ENCODE data around the gene GGN.

Gene GGN

GRCh38 chr19:38394488-38394887 is 6.7 kb upstream of the GGN start:
- Histone ChIP-seq H3K27me3 (ENCODE audit: low read depth, low read length) (peaks cover 19% of the 10 kb centered on the region), H3K36me3 (ENCODE audit: control insufficient read depth in 1 of 2, insufficient read depth in 2 of 2, low read length in 2 of 2) (no peaks in the 10 kb centered on the region), H3K4me1 (ENCODE audit: control insufficient read depth in 1 of 2, insufficient read depth in 2 of 2, low read length in 2 of 2) (no peaks in the 10 kb centered on the region), H3K9me3 (ENCODE audit: control insufficient read depth in 1 of 2, low read length in 2 of 2) (no peaks in the 10 kb centered on the region), H3K4me3 (ENCODE audit: low read depth in 1 of 2, low read length in 2 of 2) (no peak overlapping the region), H3K27ac (ENCODE audit: low read length) (no peak overlapping the region)

GRCh38 chr19:38392707-38393308 is 5.0 kb upstream of the GGN start:
- H3K36me3 ChIP-seq (ENCODE audit: control insufficient read depth in 1 of 2, insufficient read depth in 2 of 2, low read length in 2 of 2): no peaks in the 10 kb centered on the region
- no peak overlapping the region for H3K4me3 ChIP-seq (ENCODE audit: low read depth in 1 of 2, low read length in 2 of 2)
- H3K27ac ChIP-seq (ENCODE audit: low read length): no peak overlapping the region
- H3K27me3 ChIP-seq (ENCODE audit: low read depth, low read length): peaks cover 23% of the 10 kb centered on the region
- H3K4me1 ChIP-seq (ENCODE audit: control insufficient read depth in 1 of 2, insufficient read depth in 2 of 2, low read length in 2 of 2): peaks cover 0 to 15% of the 10 kb centered on the region in 2 donors
- H3K9me3 ChIP-seq (ENCODE audit: control insufficient read depth in 1 of 2, low read length in 2 of 2): no peaks in the 10 kb centered on the region

GRCh38 chr19:38391911-38392464 is 4.2 kb upstream of the GGN start:
- peaks cover 19% of the 10 kb centered on the region for H3K27me3 ChIP-seq (ENCODE audit: low read depth, low read length)
- H3K27ac ChIP-seq (ENCODE audit: low read length): no peak overlapping the region
- no peaks in the 10 kb centered on the region for H3K9me3 ChIP-seq (ENCODE audit: control insufficient read depth in 1 of 2, low read length in 2 of 2)
- H3K36me3 ChIP-seq (ENCODE audit: control insufficient read depth in 1 of 2, insufficient read depth in 2 of 2, low read length in 2 of 2): no peaks in the 10 kb centered on the region
- H3K4me1 ChIP-seq (ENCODE audit: control insufficient read depth in 1 of 2, insufficient read depth in 2 of 2, low read length in 2 of 2): peaks cover 3 to 20% of the 10 kb centered on the region in 2 donors
- H3K4me3 ChIP-seq (ENCODE audit: low read depth in 1 of 2, low read length in 2 of 2): no peak overlapping the region

GRCh38 chr19:38389957-38390924 is 2.4 kb upstream of the GGN start:
- no peak overlapping the region for H3K27ac ChIP-seq (ENCODE audit: low read length)
- peaks cover 18% of the 10 kb centered on the region for H3K27me3 ChIP-seq (ENCODE audit: low read depth, low read length)
- H3K4me1 ChIP-seq (ENCODE audit: control insufficient read depth in 1 of 2, insufficient read depth in 2 of 2, low read length in 2 of 2): peaks cover 3 to 28% of the 10 kb centered on the region in 2 donors
- no peak overlapping the region for H3K4me3 ChIP-seq (ENCODE audit: low read depth in 1 of 2, low read length in 2 of 2)
- H3K9me3 ChIP-seq (ENCODE audit: control insufficient read depth in 1 of 2, low read length in 2 of 2): no peaks in the 10 kb centered on the region
- H3K36me3 ChIP-seq (ENCODE audit: control insufficient read depth in 1 of 2, insufficient read depth in 2 of 2, low read length in 2 of 2): no peaks in the 10 kb centered on the region

- Histone ChIP-seq H3K4me1 (ENCODE audit: control insufficient read depth in 1 of 2, insufficient read depth in 2 of 2, low read length in 2 of 2) (peaks cover 3 to 28% of the 10 kb centered on the region in 2 donors), H3K27me3 (ENCODE audit: low read depth, low read length) (peaks cover 9% of the 10 kb centered on the region), H3K27ac (ENCODE audit: low read length) (peak overlapping the region; percentile 8)
Measured at GRCh38 chr19:38389101-38389925, 1.5 kb upstream of the GGN start.

GRCh38 chr19:38388349-38389100 is 691 bp upstream of the GGN start, which contains the start of gene SPRED3:
Gene SPRED3, plus strand, starts transcription at chr19:38388697. Its CDS starts 1,606 bp downstream, at chr19:38390303.
- H3K27ac ChIP-seq (ENCODE audit: low read length): peak within 1 kb of the TSS; percentile 8
- H3K27me3 ChIP-seq (ENCODE audit: low read depth, low read length): peaks cover 4% of the 10 kb centered on the region
- peaks cover 3 to 28% of the 10 kb centered on the region in 2 donors for H3K4me1 ChIP-seq (ENCODE audit: control insufficient read depth in 1 of 2, insufficient read depth in 2 of 2, low read length in 2 of 2)
- H3K9me3 ChIP-seq (ENCODE audit: control insufficient read depth in 1 of 2, low read length in 2 of 2): no peaks in the 10 kb centered on the region
- peaks cover 8 to 17% of the 10 kb centered on the region in 2 donors for H3K36me3 ChIP-seq (ENCODE audit: control insufficient read depth in 1 of 2, insufficient read depth in 2 of 2, low read length in 2 of 2)
- H3K4me3 ChIP-seq (ENCODE audit: low read depth in 1 of 2, low read length in 2 of 2): peak within 1 kb of the TSS; percentile 60 to 71

More at GRCh38 chr19:38389101-38389925, 1.5 kb upstream of the GGN start:
- H3K4me3 ChIP-seq (ENCODE audit: low read depth in 1 of 2, low read length in 2 of 2): peak overlapping the region; percentile 37 to 71
- H3K9me3 ChIP-seq (ENCODE audit: control insufficient read depth in 1 of 2, low read length in 2 of 2): no peaks in the 10 kb centered on the region
- H3K36me3 ChIP-seq (ENCODE audit: control insufficient read depth in 1 of 2, insufficient read depth in 2 of 2, low read length in 2 of 2): peaks cover under 1 to 9% of the 10 kb centered on the region in 2 donors

GRCh38 chr19:38386971-38387549 is 774 bp downstream of the GGN start:
- H3K36me3 ChIP-seq (ENCODE audit: control insufficient read depth in 1 of 2, insufficient read depth in 2 of 2, low read length in 2 of 2): peaks cover 17 to 31% of the 10 kb centered on the region in 2 donors
- H3K9me3 ChIP-seq (ENCODE audit: control insufficient read depth in 1 of 2, low read length in 2 of 2): no peaks in the 10 kb centered on the region
- peaks cover 4% of the 10 kb centered on the region for H3K27me3 ChIP-seq (ENCODE audit: low read depth, low read length)
- no peak overlapping the region for H3K27ac ChIP-seq (ENCODE audit: low read length)
- peaks cover 3 to 28% of the 10 kb centered on the region in 2 donors for H3K4me1 ChIP-seq (ENCODE audit: control insufficient read depth in 1 of 2, insufficient read depth in 2 of 2, low read length in 2 of 2)
- H3K4me3 ChIP-seq (ENCODE audit: low read depth in 1 of 2, low read length in 2 of 2): peak overlapping the region; percentile 60 to 71

- Histone ChIP-seq H3K9me3 (ENCODE audit: control insufficient read depth in 1 of 2, low read length in 2 of 2) (no peaks in the 10 kb centered on the region), H3K36me3 (ENCODE audit: control insufficient read depth in 1 of 2, insufficient read depth in 2 of 2, low read length in 2 of 2) (peaks cover 23 to 38% of the 10 kb centered on the region in 2 donors), H3K4me3 (ENCODE audit: low read depth in 1 of 2, low read length in 2 of 2) (no peak overlapping the region), H3K27ac (ENCODE audit: low read length) (no peak overlapping the region), H3K4me1 (ENCODE audit: control insufficient read depth in 1 of 2, insufficient read depth in 2 of 2, low read length in 2 of 2) (peaks cover 3 to 28% of the 10 kb centered on the region in 2 donors), H3K27me3 (ENCODE audit: low read depth, low read length) (peaks cover 4% of the 10 kb centered on the region)
Measured at GRCh38 chr19:38386300-38386970, 1.4 kb downstream of the GGN start.

GRCh38 chr19:38385804-38386257 is 2.0 kb downstream of the GGN start:
- peaks cover 29 to 44% of the 10 kb centered on the region in 2 donors for H3K36me3 ChIP-seq (ENCODE audit: control insufficient read depth in 1 of 2, insufficient read depth in 2 of 2, low read length in 2 of 2)

More at GRCh38 chr19:38385804-38386257, 2.0 kb downstream of the GGN start:
- Histone ChIP-seq H3K27ac (ENCODE audit: low read length) (no peak overlapping the region), H3K4me3 (ENCODE audit: low read depth in 1 of 2, low read length in 2 of 2) (no peak overlapping the region), H3K4me1 (ENCODE audit: control insufficient read depth in 1 of 2, insufficient read depth in 2 of 2, low read length in 2 of 2) (peaks cover 3 to 28% of the 10 kb centered on the region in 2 donors), H3K9me3 (ENCODE audit: control insufficient read depth in 1 of 2, low read length in 2 of 2) (no peaks in the 10 kb centered on the region), H3K27me3 (ENCODE audit: low read depth, low read length) (peaks cover 4% of the 10 kb centered on the region)
